ENCODE results near the gene DNAH9.

DNA sequence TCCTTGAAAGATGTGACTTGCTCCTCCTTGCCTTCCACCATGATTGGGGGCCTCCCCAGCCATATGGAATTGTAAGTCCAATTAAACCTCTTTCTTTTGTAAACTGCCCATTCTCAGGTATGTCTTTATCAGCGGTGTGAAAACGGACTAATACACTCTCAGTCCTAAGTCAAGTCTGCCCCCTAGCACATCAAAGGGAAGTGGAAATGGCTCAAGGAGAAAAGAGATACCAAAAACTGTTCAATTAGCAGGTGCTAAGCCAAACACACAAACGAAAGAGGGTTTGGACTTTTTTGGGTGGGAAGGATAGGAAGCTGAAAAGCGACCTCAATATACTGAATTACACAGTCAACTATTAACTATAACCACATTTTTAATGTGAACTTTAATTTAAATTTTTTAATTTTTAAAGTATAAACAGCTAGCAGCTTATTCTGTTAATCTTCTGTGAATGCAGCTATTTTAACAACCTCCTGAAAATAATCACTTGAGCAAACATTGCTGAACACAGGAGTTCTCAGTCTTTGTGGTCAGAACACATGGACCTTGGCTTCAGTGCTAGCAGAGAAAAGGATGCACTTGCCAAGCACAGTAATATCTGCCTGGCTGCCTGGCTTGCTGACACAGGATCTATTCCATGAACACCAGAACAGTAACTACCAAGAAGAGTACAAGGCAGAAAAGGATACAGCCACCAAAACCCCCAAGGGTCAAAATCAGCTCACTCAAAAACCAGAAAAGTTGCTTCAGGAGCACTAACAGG, 388.1 kb downstream of the DNAH9 start:
- TF ChIP-seq, protein P1, sequence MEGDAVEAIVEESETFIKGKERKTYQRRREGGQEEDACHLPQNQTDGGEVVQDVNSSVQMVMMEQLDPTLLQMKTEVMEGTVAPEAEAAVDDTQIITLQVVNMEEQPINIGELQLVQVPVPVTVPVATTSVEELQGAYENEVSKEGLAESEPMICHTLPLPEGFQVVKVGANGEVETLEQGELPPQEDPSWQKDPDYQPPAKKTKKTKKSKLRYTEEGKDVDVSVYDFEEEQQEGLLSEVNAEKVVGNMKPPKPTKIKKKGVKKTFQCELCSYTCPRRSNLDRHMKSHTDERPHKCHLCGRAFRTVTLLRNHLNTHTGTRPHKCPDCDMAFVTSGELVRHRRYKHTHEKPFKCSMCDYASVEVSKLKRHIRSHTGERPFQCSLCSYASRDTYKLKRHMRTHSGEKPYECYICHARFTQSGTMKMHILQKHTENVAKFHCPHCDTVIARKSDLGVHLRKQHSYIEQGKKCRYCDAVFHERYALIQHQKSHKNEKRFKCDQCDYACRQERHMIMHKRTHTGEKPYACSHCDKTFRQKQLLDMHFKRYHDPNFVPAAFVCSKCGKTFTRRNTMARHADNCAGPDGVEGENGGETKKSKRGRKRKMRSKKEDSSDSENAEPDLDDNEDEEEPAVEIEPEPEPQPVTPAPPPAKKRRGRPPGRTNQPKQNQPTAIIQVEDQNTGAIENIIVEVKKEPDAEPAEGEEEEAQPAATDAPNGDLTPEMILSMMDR (IDR thresholded peaks at IDR 0.05), result no peak
- TF ChIP-seq POLR2A (IDR thresholded peaks at IDR 0.05), result no peak

Measured in body of pancreas (tissue), 4 donors.